Naive thymus-derived CD8-positive, alpha-beta T cell (primary cell): ENCODE data around the gene LIN54. TPM values are rescaled to one million over a fixed set of nuclear protein-coding genes. Genes with fewer than 3 reads are reported as not detected.
"Not testable (repeated sequence)": the region's sequence is repeated elsewhere in the genome, so short reads cannot be mapped to it uniquely, and the experiment has no call there.

ENCODE experiments used
- ATAC-seq, 2 donors: fragments of 150-1000 bp; cut with Tn5 transposase in 1 of 2; sonication (Bioruptor Pico), chemical (Tn5 transposase) in 1 of 2; 1 replicate in 1 of 2; 2 replicates in 1 of 2; pipeline ENCODE4 v1.10.0; 2021; ENCODE audit warnings: mild to moderate bottlenecking in 2 of 2, moderate library complexity in 2 of 2
- POLR2A ChIA-PET: fragments of 350-600 bp; sonication (Branson Sonifier 250); formaldehyde crosslinking; loops from one replicate; lab custom pipeline; 2021; ENCODE audit warnings: antibody characterized with exemption; lab: Charles Lee
- DNase-seq, 10 donors: peaks; one replicate each; pipeline versions ENCODE4 v3.0.0 to v3.0.0-alpha.2; 2020 to 2022
- H3K27ac Mint-ChIP-seq, 10 donors: one replicate each; pipeline ENCODE4 v1.8.0; 2020 to 2022; ENCODE audit warnings: mild to moderate bottlenecking in 10 of 10, mixed read lengths in 10 of 10, moderate library complexity in 4 of 10, inconsistent platforms in 1 of 10
- H3K27me3 Mint-ChIP-seq, 5 donors: one replicate each; pipeline ENCODE4 v1.8.0; 2021 to 2022; ENCODE audit warnings: mixed read lengths in 5 of 5
- H3K36me3 Mint-ChIP-seq, 3 donors: one replicate each; pipeline ENCODE4 v1.8.0; 2020 to 2022; ENCODE audit warnings: mixed read lengths in 3 of 3, mild to moderate bottlenecking in 2 of 3, inconsistent platforms in 1 of 3
- H3K4me1 Mint-ChIP-seq, 4 donors: one replicate each; pipeline ENCODE4 v1.8.0; 2021 to 2022; ENCODE audit warnings: mixed read lengths in 4 of 4
- H3K4me3 Mint-ChIP-seq, 10 donors: one replicate each; pipeline ENCODE4 v1.8.0; 2020 to 2022; ENCODE audit warnings: mild to moderate bottlenecking in 10 of 10, mixed read lengths in 10 of 10, moderate library complexity in 6 of 10, inconsistent platforms in 1 of 10
- H3K9me3 Mint-ChIP-seq, 9 donors: one replicate each; pipeline ENCODE4 v1.8.0; 2020 to 2022; ENCODE audit warnings: mixed read lengths in 9 of 9, mild to moderate bottlenecking in 3 of 9, inconsistent platforms in 1 of 9, moderate library complexity in 1 of 9
- polyA plus RNA-seq, 3 donors: library from polyadenylated mRNA; unstranded; fragments of 300-500 nt; fragmentation: Illumina TruSeq; gene quantifications; one replicate each; pipeline ENCODE4 v1.2.3, GENCODE V29; 2021
- total RNA-seq, 8 experiments: library from RNA in 2 of 8; stranded (reverse) in 2 of 8; gene quantifications; one replicate each; pipeline ENCODE4 v1.2.3 and lab custom pipeline; 2021 to 2026

LIN54 gene
- total and polyA plus RNA-seq, 5 experiments from 2014 or later = 9.4 to 24.1 (median 10.7) TPM

- Mint-ChIP-seq H3K4me3 (no peak overlapping the region), H3K36me3 (peaks cover 0 to 18% (median 2%) of the 10 kb centered on the region in 3 donors), H3K9me3 (no peaks in the 10 kb centered on the region), H3K4me1 (peaks cover 0 to 1% (median 0%) of the 10 kb centered on the region in 4 donors), H3K27me3 (no peaks in the 10 kb centered on the region), H3K27ac (no peak overlapping the region)
- POLR2A ChIA-PET = no interaction called here
- no peak for ATAC-seq
- no peak for DNase-seq
These were observed 91.2 kb downstream of the LIN54 start for GRCh38 chr4:82919386-82919785.

- Mint-ChIP-seq H3K27me3 (no peaks in the 10 kb centered on the region), H3K4me1 (peaks cover 0 to 1% (median 0%) of the 10 kb centered on the region in 4 donors), H3K27ac (no peak overlapping the region), H3K36me3 (peaks cover 0 to 20% (median 8%) of the 10 kb centered on the region in 3 donors), H3K9me3 (no peaks in the 10 kb centered on the region), H3K4me3 (no peak overlapping the region)
- POLR2A ChIA-PET = no interaction called here
- ATAC-seq (no peak), DNase-seq (no peak)
These were observed 92.5 kb downstream of the LIN54 start for GRCh38 chr4:82918091-82918490.

- DNase-seq, H3K9me3 Mint-ChIP-seq, H3K27ac Mint-ChIP-seq, H3K4me1 Mint-ChIP-seq, ATAC-seq, H3K4me3 Mint-ChIP-seq, H3K27me3 Mint-ChIP-seq: not testable (repeated sequence)
- peaks cover 6 to 40% (median 13%) of the 10 kb centered on the region in 3 donors for H3K36me3 Mint-ChIP-seq
- POLR2A ChIA-PET = interaction anchor here (0.6 to 1.1 kb wide), 3 partner anchors 13 to 509 kb away, joined by 3 to 4 read pairs (median 4); partner anchors contain the start of gene THAP9
These were observed 96.7 kb downstream of the LIN54 start for GRCh38 chr4:82913968-82914367.

- H3K27ac Mint-ChIP-seq = no peak overlapping the region
- no peak for ATAC-seq
- POLR2A ChIA-PET = interaction anchor here (0.6 to 1.1 kb wide), 3 partner anchors 13 to 508 kb away, joined by 3 to 4 read pairs (median 4); partner anchors contain the start of gene THAP9
- no peak overlapping the region for H3K4me3 Mint-ChIP-seq
- no peak for DNase-seq
- peaks cover 6 to 43% (median 13%) of the 10 kb centered on the region in 3 donors for H3K36me3 Mint-ChIP-seq
- no peaks in the 10 kb centered on the region for H3K27me3 Mint-ChIP-seq
- peaks cover 0 to 1% (median 0%) of the 10 kb centered on the region in 4 donors for H3K4me1 Mint-ChIP-seq
- no peaks in the 10 kb centered on the region for H3K9me3 Mint-ChIP-seq
These were observed 97.3 kb downstream of the LIN54 start for GRCh38 chr4:82913305-82913704.

- POLR2A ChIA-PET = interaction anchor here (0.7 kb wide), 1 partner anchor 549 kb away, joined by 3 read pairs; no protein-coding TSS in a partner anchor
- Mint-ChIP-seq H3K4me3 (no peak overlapping the region), H3K9me3 (no peaks in the 10 kb centered on the region), H3K4me1 (peaks cover 3 to 9% (median 6%) of the 10 kb centered on the region in 4 donors), H3K36me3 (peaks cover 6 to 47% (median 16%) of the 10 kb centered on the region in 3 donors), H3K27me3 (no peaks in the 10 kb centered on the region), H3K27ac (no peak overlapping the region)
- DNase-seq = no peak
- no peak for ATAC-seq
These were observed 101.3 kb downstream of the LIN54 start for GRCh38 chr4:82909326-82909725.

- Mint-ChIP-seq H3K36me3 (peaks cover 6 to 44% (median 10%) of the 10 kb centered on the region in 3 donors), H3K27ac (no peak overlapping the region), H3K9me3 (no peaks in the 10 kb centered on the region), H3K27me3 (no peaks in the 10 kb centered on the region), H3K4me3 (no peak overlapping the region), H3K4me1 (peaks cover 5 to 14% (median 9%) of the 10 kb centered on the region in 4 donors)
- DNase-seq = no peak
- no peak for ATAC-seq
- POLR2A ChIA-PET = no interaction called here
These were observed 104.2 kb downstream of the LIN54 start for GRCh38 chr4:82906469-82906868.

- Mint-ChIP-seq H3K36me3 (peaks cover 0 to 38% (median 5%) of the 10 kb centered on the region in 3 donors), H3K27ac (peak overlapping the region in 6 of 10 donors; percentile 15 to 86 (median 64)), H3K4me1 (peaks cover 5 to 14% (median 9%) of the 10 kb centered on the region in 4 donors), H3K4me3 (peak overlapping the region in 1 of 10 donors; percentile 19), H3K27me3 (no peaks in the 10 kb centered on the region), H3K9me3 (no peaks in the 10 kb centered on the region)
- DNase-seq (no peak), ATAC-seq (no peak)
- POLR2A ChIA-PET = no interaction called here
These were observed 105.4 kb downstream of the LIN54 start for GRCh38 chr4:82905205-82905604.

GRCh38 chr4:82903737-82904136 lies 106.9 kb downstream of the LIN54 start:
- H3K9me3 Mint-ChIP-seq = no peaks in the 10 kb centered on the region
- no peaks in the 10 kb centered on the region for H3K27me3 Mint-ChIP-seq
- H3K4me3 Mint-ChIP-seq = no peak overlapping the region
- no peak for DNase-seq
- H3K36me3 Mint-ChIP-seq = peaks cover 0 to 23% (median 5%) of the 10 kb centered on the region in 3 donors
- no peak overlapping the region for H3K27ac Mint-ChIP-seq
- POLR2A ChIA-PET = interaction anchor here (0.7 kb wide), 1 partner anchor 475 kb away, joined by 4 read pairs; no protein-coding TSS in a partner anchor
- H3K4me1 Mint-ChIP-seq = peaks cover 7 to 14% (median 10%) of the 10 kb centered on the region in 4 donors
- ATAC-seq = no peak

GRCh38 chr4:82901183-82901718 lies 109.4 kb downstream of the LIN54 start:
- ATAC-seq = no peak
- POLR2A ChIA-PET = interaction anchor here (1.2 to 3.3 kb wide), 7 partner anchors 11 to 472 kb away, joined by 3 to 40 read pairs (median 13); partner anchors contain the start of genes COPS4, HNRNPDL, LIN54 and SEC31A
- H3K27ac Mint-ChIP-seq = no peak overlapping the region
- H3K27me3 Mint-ChIP-seq = no peaks in the 10 kb centered on the region
- H3K36me3 Mint-ChIP-seq = peaks cover 0 to 26% (median 0%) of the 10 kb centered on the region in 3 donors
- H3K9me3 Mint-ChIP-seq = no peaks in the 10 kb centered on the region
- peaks cover 14 to 24% (median 19%) of the 10 kb centered on the region in 4 donors for H3K4me1 Mint-ChIP-seq
- DNase-seq = no peak
- H3K4me3 Mint-ChIP-seq = no peak overlapping the region

GRCh38 chr4:82900411-82901182 lies 110.0 kb downstream of the LIN54 start, which contains the start of gene THAP9:
Gene THAP9, plus strand, starts transcription at chr4:82900735. Its CDS starts 68 bp downstream, at chr4:82900803.
- no peak within 1 kb of the TSS for H3K4me3 Mint-ChIP-seq
- no peak within 1 kb of the TSS for H3K27ac Mint-ChIP-seq
- POLR2A ChIA-PET = interaction anchor here (1.0 to 3.3 kb wide), 12 partner anchors 10 to 615 kb away, joined by 3 to 40 read pairs (median 4); partner anchors contain the start of genes COPS4, COQ2, HNRNPD and HNRNPDL
- H3K36me3 Mint-ChIP-seq = peaks cover 0 to 25% (median 3%) of the 10 kb centered on the region in 3 donors
- DNase-seq = peak; percentile 90 to 100 (median 98)
- peaks cover 13 to 30% (median 18%) of the 10 kb centered on the region in 4 donors for H3K4me1 Mint-ChIP-seq
- ATAC-seq = peak; percentile 88 to 90
- no peaks in the 10 kb centered on the region for H3K9me3 Mint-ChIP-seq
- no peaks in the 10 kb centered on the region for H3K27me3 Mint-ChIP-seq

GRCh38 chr4:82900066-82900410 lies 110.6 kb downstream of the LIN54 start:
- H3K27me3 Mint-ChIP-seq = no peaks in the 10 kb centered on the region
- no peak for DNase-seq
- POLR2A ChIA-PET = interaction anchor here (1.0 to 3.3 kb wide), 12 partner anchors 10 to 615 kb away, joined by 3 to 40 read pairs (median 4); partner anchors contain the start of genes COPS4, COQ2, HNRNPD and HNRNPDL
- H3K27ac Mint-ChIP-seq = no peak overlapping the region
- peaks cover 7 to 27% (median 14%) of the 10 kb centered on the region in 4 donors for H3K4me1 Mint-ChIP-seq
- ATAC-seq = peak; percentile 2 to 7
- H3K36me3 Mint-ChIP-seq = peaks cover 0 to 25% (median 5%) of the 10 kb centered on the region in 3 donors
- H3K4me3 Mint-ChIP-seq = no peak overlapping the region
- no peaks in the 10 kb centered on the region for H3K9me3 Mint-ChIP-seq

GRCh38 chr4:82899374-82900065 lies 111.1 kb downstream of the LIN54 start:
- no peak for ATAC-seq
- Mint-ChIP-seq H3K36me3 (peaks cover 0 to 30% (median 8%) of the 10 kb centered on the region in 3 donors), H3K4me1 (peaks cover 7 to 30% (median 12%) of the 10 kb centered on the region in 4 donors), H3K9me3 (no peaks in the 10 kb centered on the region), H3K27me3 (no peaks in the 10 kb centered on the region), H3K27ac (peak overlapping the region in 1 of 10 donors; percentile 44), H3K4me3 (no peak overlapping the region)
- POLR2A ChIA-PET = interaction anchor here (0.6 to 3.3 kb wide), 12 partner anchors 9 to 614 kb away, joined by 3 to 40 read pairs (median 4); partner anchors contain the start of genes COPS4, COQ2, HNRNPD and HNRNPDL
- no peak for DNase-seq
